ACHN (cell line): ENCODE results near the gene ENPEP.
"Not testable (repeated sequence)": the region's sequence is repeated elsewhere in the genome, so short reads cannot be mapped to it uniquely, and the experiment has no call there.

Experiments
- DNase-seq: peaks from one replicate; pipeline ENCODE4 v3.0.0-alpha.2; 2015
- in situ Hi-C: cut with HindIII; loops from 2 replicates; pipeline ENCODE4 v1.10.0; 2017; ENCODE audit warnings: low sequenced_read_pairs, low pct_ligation_motif_present, low pct_unique_long_range_greater_than_20kb

ENPEP gene

GRCh38 chr4:110512901-110513300, 36.9 kb downstream of the ENPEP start:
- in situ Hi-C loops, result no loop called here
- DNase-seq, result no peak

- in situ Hi-C loops, result no loop called here
- peak; percentile 62 for DNase-seq
Measured at GRCh38 chr4:110514889-110515479, 39.0 kb downstream of the ENPEP start.

GRCh38 chr4:110515676-110516075, 39.7 kb downstream of the ENPEP start:
- DNase-seq, result peak; percentile 51
- in situ Hi-C loops, result no loop called here

GRCh38 chr4:110516106-110516922, 40.4 kb downstream of the ENPEP start:
- in situ Hi-C loops, result no loop called here
- peak; percentile 84 for DNase-seq

GRCh38 chr4:110518889-110519490, 43.0 kb downstream of the ENPEP start:
- in situ Hi-C loops, result no loop called here
- peak; percentile 49 for DNase-seq

- DNase-seq, result no peak
- in situ Hi-C loops, result no loop called here
Measured at GRCh38 chr4:110520886-110521285, 44.9 kb downstream of the ENPEP start.

GRCh38 chr4:110526589-110526988, 50.6 kb downstream of the ENPEP start:
- DNase-seq, result no peak
- in situ Hi-C loops, result no loop called here

GRCh38 chr4:110527156-110527555, 51.2 kb downstream of the ENPEP start:
- DNase-seq, result no peak
- in situ Hi-C loops, result no loop called here

- no peak for DNase-seq
- in situ Hi-C loops, result no loop called here
Measured at GRCh38 chr4:110532901-110533589, 57.1 kb downstream of the ENPEP start.

- in situ Hi-C loops, result no loop called here
- no peak for DNase-seq
Measured at GRCh38 chr4:110533590-110533910, 57.6 kb downstream of the ENPEP start.

GRCh38 chr4:110533940-110534339, 58.0 kb downstream of the ENPEP start:
- in situ Hi-C loops, result no loop called here
- peak; percentile 55 for DNase-seq

GRCh38 chr4:110540581-110540980, 64.6 kb downstream of the ENPEP start:
- in situ Hi-C loops, result no loop called here
- no peak for DNase-seq

GRCh38 chr4:110540982-110541451, 65.1 kb downstream of the ENPEP start:
- in situ Hi-C loops, result no loop called here
- DNase-seq, result no peak

- in situ Hi-C loops, result no loop called here
- no peak for DNase-seq
Measured at GRCh38 chr4:110543577-110543976, 67.6 kb downstream of the ENPEP start.

- in situ Hi-C loops, result no loop called here
Measured at GRCh38 chr4:110544594-110544993, 68.6 kb downstream of the ENPEP start.

GRCh38 chr4:110550260-110550659, 74.3 kb downstream of the ENPEP start:
- DNase-seq, result no peak
- in situ Hi-C loops, result no loop called here

More at GRCh38 chr4:110544594-110544993, 68.6 kb downstream of the ENPEP start:
- DNase-seq, result no peak

GRCh38 chr4:110553197-110553596, 77.2 kb downstream of the ENPEP start:
- in situ Hi-C loops, result no loop called here
- no peak for DNase-seq

GRCh38 chr4:110567214-110567613, 91.3 kb downstream of the ENPEP start:
- no peak for DNase-seq
- in situ Hi-C loops, result no loop called here

GRCh38 chr4:110576696-110577095, 100.7 kb downstream of the ENPEP start:
- DNase-seq, in situ Hi-C loops: not testable (repeated sequence)
